Neuronal stem cell (in vitro differentiated cells): ENCODE measurements around the gene BAZ1B.
"Not testable (repeated sequence)": the region's sequence is repeated elsewhere in the genome, so short reads cannot be mapped to it uniquely, and the experiment has no call there.

Source experiments
- DNase-seq: peaks from one replicate; pipeline ENCODE4 v3.0.0-alpha.2; 2013; ENCODE audit warnings: low spot score
- H2AFZ ChIP-seq: one replicate; pipeline ENCODE4 v1.6.1; 2013; ENCODE audit warnings: mild to moderate bottlenecking, low read length, inconsistent platforms
- H2AK5ac ChIP-seq: 2 replicates; pipeline ENCODE4 v1.6.1; 2013; ENCODE audit warnings: low read depth, mild to moderate bottlenecking, inconsistent platforms, low read length, moderate library complexity, mixed read lengths
- H2BK120ac ChIP-seq: 2 replicates; pipeline ENCODE4 v1.6.1; 2013; ENCODE audit warnings: low read depth, mild to moderate bottlenecking, inconsistent platforms, low read length, moderate library complexity, mixed read lengths
- H2BK12ac ChIP-seq: one replicate; pipeline ENCODE4 v1.6.1; 2013; ENCODE audit warnings: low read length, inconsistent platforms
- H2BK15ac ChIP-seq: 2 replicates; pipeline ENCODE4 v1.6.1; 2013; ENCODE audit warnings: mild to moderate bottlenecking, low read length, inconsistent platforms, mixed read lengths
- H2BK5ac ChIP-seq: one replicate; pipeline ENCODE4 v1.6.1; 2013; ENCODE audit warnings: inconsistent platforms, mild to moderate bottlenecking, low read length, moderate library complexity
- H3K14ac ChIP-seq: one replicate; pipeline ENCODE4 v1.6.1; 2013; ENCODE audit warnings: low read length, inconsistent platforms
- H3K18ac ChIP-seq: 2 replicates; pipeline ENCODE4 v1.6.1; 2013; ENCODE audit warnings: low read length, inconsistent platforms
- H3K23ac ChIP-seq: 2 replicates; pipeline ENCODE4 v1.6.1; 2013; ENCODE audit warnings: low read depth, mild to moderate bottlenecking, mixed read lengths, low read length, inconsistent platforms; ENCODE audit not compliant: poor library complexity
- H3K27ac ChIP-seq: replicated peaks from 3 replicates; pipeline ENCODE4 v1.5.1; 2013; ENCODE audit warnings: low read length, inconsistent platforms
- H3K27me3 ChIP-seq, 3 experiments: 2 replicates each; pipeline ENCODE4 v1.6.1; 2013; ENCODE audit warnings: low read length in 3 of 3, mild to moderate bottlenecking in 2 of 3, inconsistent platforms in 1 of 3, low read depth in 1 of 3, mixed read lengths in 1 of 3, moderate library complexity in 1 of 3; ENCODE audit not compliant: control insufficient read depth in 3 of 3, insufficient read depth in 3 of 3
- H3K36me3 ChIP-seq, 2 donors: replicated peaks in 1 of 2; 2 replicates each; pipeline ENCODE4 v1.6.1; 2013; ENCODE audit warnings: low read length in 2 of 2; ENCODE audit not compliant: control insufficient read depth in 2 of 2, insufficient read depth in 2 of 2
- H3K4ac ChIP-seq: 2 replicates; pipeline ENCODE4 v1.6.1; 2013; ENCODE audit warnings: inconsistent platforms, mild to moderate bottlenecking, low read length, moderate library complexity
- H3K4me1 ChIP-seq, 2 donors: 1 replicate in 1 of 2; 2 replicates in 1 of 2; pipeline ENCODE4 v1.6.1; 2013; ENCODE audit warnings: low read length in 2 of 2, low read depth in 1 of 2; ENCODE audit not compliant: control insufficient read depth in 2 of 2, insufficient read depth in 1 of 2
- H3K4me2 ChIP-seq: one replicate; pipeline ENCODE4 v1.6.1; 2013; ENCODE audit warnings: mild to moderate bottlenecking, low read length, inconsistent platforms; ENCODE audit not compliant: insufficient read depth, poor library complexity, severe bottlenecking
- H3K4me3 ChIP-seq, 2 donors: 2 replicates each; pipeline ENCODE4 v1.5.1; 2013; ENCODE audit warnings: low read length in 2 of 2, mild to moderate bottlenecking in 2 of 2, inconsistent platforms in 1 of 2, moderate library complexity in 1 of 2
- H3K79me1 ChIP-seq: one replicate; pipeline ENCODE4 v1.6.1; 2013; ENCODE audit warnings: low read depth, mild to moderate bottlenecking, inconsistent platforms, low read length, moderate library complexity
- H3K9ac ChIP-seq: one replicate; pipeline ENCODE4 v1.6.1; 2013; ENCODE audit warnings: mild to moderate bottlenecking, low read depth, low read length, inconsistent platforms; ENCODE audit not compliant: poor library complexity
- H3K9me3 ChIP-seq, 2 donors: replicated peaks in 1 of 2; 2 replicates each; pipeline versions ENCODE3 to v1.6.1; 2013; ENCODE audit warnings: low read length in 2 of 2, mild to moderate bottlenecking in 2 of 2, inconsistent platforms in 1 of 2, low read depth in 1 of 2, mixed read lengths in 1 of 2, moderate library complexity in 1 of 2; ENCODE audit not compliant: control insufficient read depth in 2 of 2, insufficient read depth in 1 of 2
- H4K8ac ChIP-seq: one replicate; pipeline ENCODE4 v1.6.1; 2013; ENCODE audit warnings: low read depth, mild to moderate bottlenecking, inconsistent platforms, low read length, moderate library complexity
- H4K91ac ChIP-seq: one replicate; pipeline ENCODE4 v1.6.1; 2013; ENCODE audit warnings: low read length, low read depth, mild to moderate bottlenecking, inconsistent platforms; ENCODE audit not compliant: poor library complexity
- WGBS, 2 donors: extraction: QIAGEN DNeasy Blood & Tissue Kit; methylation state at CpG; one replicate each; pipeline ENCODE4 v1.1.7; 2013; ENCODE audit warnings: missing lambda C conversion rate in 2 of 2, mixed read lengths in 1 of 2; ENCODE audit not compliant: insufficient read length in 2 of 2, insufficient replicate concordance in 1 of 2; ENCODE audit errors: extremely low coverage in 2 of 2; 5-methylcytosine and 5-hydroxymethylcytosine counted together

The BAZ1B gene

DNA sequence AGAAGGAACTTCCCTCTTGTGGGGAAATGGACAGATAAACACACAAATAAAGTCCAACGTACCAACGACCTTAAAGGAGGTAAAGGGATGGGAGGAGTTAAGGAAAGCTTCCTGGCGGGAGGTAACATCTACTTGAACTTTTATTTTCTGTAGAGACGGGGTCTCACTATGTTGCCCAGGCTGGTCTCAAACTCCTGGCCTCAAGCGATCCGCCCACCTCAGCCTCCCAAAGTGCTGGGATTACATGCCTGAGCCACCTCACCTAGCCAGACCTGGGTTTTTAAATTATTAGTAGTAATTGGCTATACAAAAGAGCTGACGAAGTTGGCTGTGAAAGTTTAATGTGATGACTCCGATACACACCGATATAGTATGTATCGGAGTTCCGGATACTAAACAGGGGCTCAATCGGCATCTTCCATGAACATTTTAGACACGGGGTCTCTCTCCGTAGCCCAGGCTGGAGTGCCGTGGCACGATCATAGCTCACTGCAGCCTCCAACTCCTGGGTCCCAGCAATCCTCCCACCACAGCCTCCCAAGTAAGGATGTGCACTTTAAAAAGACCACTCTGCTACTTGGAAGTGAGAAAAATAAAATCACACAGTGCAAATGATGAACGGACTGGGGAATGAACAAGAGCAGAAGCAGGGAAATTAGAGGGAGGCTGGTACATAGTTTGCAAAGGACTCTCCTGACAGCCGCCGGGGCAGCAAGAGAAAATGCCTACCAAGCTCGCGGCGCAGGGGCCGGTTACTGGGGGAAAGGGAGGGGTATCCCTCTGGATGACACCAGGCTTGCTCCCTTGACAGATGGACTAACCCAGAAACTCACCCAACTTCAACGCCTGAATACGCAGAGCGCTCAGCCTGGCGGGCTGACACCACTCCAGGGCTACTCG, 34.4 kb upstream of the BAZ1B start:
- Histone ChIP-seq H3K9me3 (no peaks in the 10 kb centered on the region), H3K79me1 (peaks cover 13% of the 10 kb centered on the region), H2BK120ac (no peak overlapping the region), H3K9ac (peak overlapping the region; percentile 92), H3K27ac (peak overlapping the region; percentile 76), H3K27me3 (peaks cover 0 to 2% (median 0%) of the 10 kb centered on the region in 3 experiments), H3K4me1 (peaks cover 3 to 4% of the 10 kb centered on the region in 2 donors), H3K4me3 (peak overlapping the region; percentile 81 to 87), H3K36me3 (peaks cover 7 to 34% of the 10 kb centered on the region in 2 donors), H3K18ac (peak overlapping the region; percentile 76), H2AFZ (peak overlapping the region; percentile 95), H4K91ac (no peak overlapping the region), H2AK5ac (no peak overlapping the region), H2BK5ac (peak overlapping the region; percentile 98), H3K4me2 (peak overlapping the region; percentile 70), H3K14ac (peak overlapping the region; percentile 21), H4K8ac (no peak overlapping the region), H2BK15ac (no peak overlapping the region), H3K4ac (peak overlapping the region; percentile 76), H3K23ac (peak overlapping the region; percentile 98), H2BK12ac (no peak overlapping the region)
- no CpG with 5 or more reads among the region's 28 CpGs for WGBS, 2 donors
- no peak for DNase-seq

GRCh38 chr7:73555411-73555982, 33.4 kb upstream of the BAZ1B start:
- DNase-seq: no peak

DNA sequence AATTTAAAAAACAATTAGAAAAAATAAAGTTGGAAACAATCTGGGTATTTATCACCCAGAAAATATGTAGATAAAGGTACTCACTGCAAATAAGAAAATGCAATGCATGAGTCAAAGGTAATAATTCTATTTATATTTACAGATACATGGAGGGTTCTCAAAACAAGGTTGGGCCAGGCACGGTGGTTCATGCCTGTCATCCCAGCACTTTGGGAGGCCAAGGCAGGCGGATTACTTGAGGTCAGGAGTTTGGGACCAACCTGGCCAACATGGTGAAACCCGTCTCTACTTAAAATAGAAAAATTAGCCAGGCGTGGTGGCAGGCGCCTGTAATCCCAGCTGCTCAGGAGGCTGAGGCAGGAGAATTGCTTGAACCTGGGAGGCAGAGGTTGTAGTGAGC, 28.0 kb upstream of the BAZ1B start:
- no CpG with 5 or more reads among the region's 5 CpGs for WGBS, 2 donors
- H2BK12ac ChIP-seq, H3K14ac ChIP-seq, H3K4ac ChIP-seq, H3K27ac ChIP-seq, H3K9ac ChIP-seq, H2AK5ac ChIP-seq, DNase-seq, H3K27me3 ChIP-seq, H4K8ac ChIP-seq, H3K4me2 ChIP-seq, H2BK15ac ChIP-seq, H3K4me1 ChIP-seq, H3K4me3 ChIP-seq, H3K18ac ChIP-seq, H4K91ac ChIP-seq, H2AFZ ChIP-seq, H2BK120ac ChIP-seq, H3K23ac ChIP-seq, H2BK5ac ChIP-seq, H3K9me3 ChIP-seq: not testable (repeated sequence)
- H3K79me1 ChIP-seq: peaks cover 14% of the 10 kb centered on the region
- peaks cover 7 to 74% of the 10 kb centered on the region in 2 donors for H3K36me3 ChIP-seq

More at GRCh38 chr7:73555411-73555982, 33.4 kb upstream of the BAZ1B start:
- Histone ChIP-seq H3K9me3 (peaks cover 2 to 3% of the 10 kb centered on the region in 2 donors), H3K4me1 (peaks cover 3 to 4% of the 10 kb centered on the region in 2 donors), H4K91ac (no peak overlapping the region), H3K27me3 (peaks cover 0 to 2% (median 0%) of the 10 kb centered on the region in 3 experiments), H2BK120ac (no peak overlapping the region), H3K23ac (no peak overlapping the region), H3K4me2 (no peak overlapping the region), H2BK5ac (no peak overlapping the region), H3K14ac (no peak overlapping the region), H3K27ac (no peak overlapping the region), H2AK5ac (no peak overlapping the region), H2AFZ (no peak overlapping the region), H2BK12ac (no peak overlapping the region), H3K4ac (no peak overlapping the region), H3K79me1 (peaks cover 14% of the 10 kb centered on the region), H4K8ac (no peak overlapping the region), H2BK15ac (no peak overlapping the region), H3K36me3 (peaks cover 7 to 42% of the 10 kb centered on the region in 2 donors), H3K9ac (no peak overlapping the region), H3K4me3 (peak overlapping the region in 1 of 2 donors; percentile 17), H3K18ac (no peak overlapping the region)
- no CpG with 5 or more reads among the region's 6 CpGs for WGBS, 2 donors

GRCh38 chr7:73549176-73549575, 27.1 kb upstream of the BAZ1B start:
- Histone ChIP-seq H3K14ac (no peak overlapping the region), H4K8ac (no peak overlapping the region), H3K79me1 (peaks cover 10% of the 10 kb centered on the region), H2BK120ac (no peak overlapping the region), H2BK15ac (no peak overlapping the region), H2BK5ac (no peak overlapping the region), H3K9ac (no peak overlapping the region), H2AK5ac (no peak overlapping the region), H3K4me1 (no peaks in the 10 kb centered on the region), H3K23ac (no peak overlapping the region), H3K4me3 (no peak overlapping the region), H3K4ac (no peak overlapping the region), H2AFZ (no peak overlapping the region), H3K36me3 (peaks cover 4 to 67% of the 10 kb centered on the region in 2 donors), H4K91ac (no peak overlapping the region), H3K18ac (no peak overlapping the region), H3K4me2 (no peak overlapping the region), H3K27me3 (no peaks in the 10 kb centered on the region), H3K9me3 (peaks cover 2 to 3% of the 10 kb centered on the region in 2 donors), H2BK12ac (no peak overlapping the region), H3K27ac (no peak overlapping the region)
- WGBS, 2 donors: no CpG with 5 or more reads among the region's 4 CpGs
- DNase-seq: no peak
